HG03039 (cell line): ENCODE results near the gene CACNA1H.

Experiments used
- ATAC-seq: cut with Tn5 transposase; IDR thresholded peaks from one replicate; pipeline ENCODE4 v1.9.1; 2021; ENCODE audit warnings: mild to moderate bottlenecking, moderate library complexity; ENCODE audit not compliant: unreplicated experiment

The CACNA1H gene

DNA sequence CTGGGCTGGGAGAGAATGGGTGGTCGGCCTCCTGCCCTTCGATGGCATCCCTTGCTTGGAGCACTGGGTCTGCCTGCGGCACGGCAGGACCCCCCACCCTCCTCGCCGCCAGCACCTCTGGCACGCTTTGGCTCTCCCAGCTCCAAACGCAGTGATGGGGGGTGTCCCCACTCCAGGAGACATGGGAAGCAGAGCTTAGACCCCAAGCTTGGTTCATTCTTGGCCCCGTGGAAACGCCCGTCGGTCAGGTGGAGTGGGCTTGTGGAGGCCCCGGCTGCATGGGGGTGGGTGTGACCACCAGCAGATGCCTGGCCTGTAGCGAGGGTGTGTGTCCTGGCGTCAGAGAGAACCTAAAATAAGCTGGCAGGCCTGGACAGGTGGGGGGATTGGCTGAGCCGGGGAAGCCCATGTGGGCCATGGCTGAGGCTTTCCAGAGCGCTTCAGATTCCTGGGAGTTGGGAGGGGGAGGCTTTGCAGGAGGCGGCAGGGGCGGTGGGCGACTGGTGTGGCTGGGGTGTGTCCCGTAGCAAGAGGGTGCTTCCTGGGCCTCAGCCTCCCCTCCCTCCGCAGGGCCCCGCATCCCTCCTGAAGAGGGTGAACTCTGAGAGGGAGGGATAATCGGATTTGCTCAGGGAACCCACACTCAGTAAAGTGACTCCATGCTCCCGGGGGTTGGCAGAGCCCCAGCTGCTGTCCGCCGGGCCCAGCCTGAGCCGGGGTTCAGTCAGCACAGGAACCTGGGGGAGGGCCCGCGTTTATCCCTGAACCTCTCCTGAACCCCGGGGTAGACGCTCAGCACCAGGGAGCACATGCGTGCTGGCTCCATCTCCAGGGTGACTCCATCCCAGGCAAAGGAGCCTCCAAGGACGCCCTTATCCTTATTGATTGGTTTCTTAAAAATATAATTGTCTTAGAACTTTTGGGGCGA, 3.4 kb downstream of the CACNA1H start:
- no peak for ATAC-seq

GRCh38 chr16:1156983-1157638, 4.2 kb downstream of the CACNA1H start:
- no peak for ATAC-seq

- no peak for ATAC-seq
These were observed 4.9 kb downstream of the CACNA1H start for GRCh38 chr16:1157639-1158455.

DNA sequence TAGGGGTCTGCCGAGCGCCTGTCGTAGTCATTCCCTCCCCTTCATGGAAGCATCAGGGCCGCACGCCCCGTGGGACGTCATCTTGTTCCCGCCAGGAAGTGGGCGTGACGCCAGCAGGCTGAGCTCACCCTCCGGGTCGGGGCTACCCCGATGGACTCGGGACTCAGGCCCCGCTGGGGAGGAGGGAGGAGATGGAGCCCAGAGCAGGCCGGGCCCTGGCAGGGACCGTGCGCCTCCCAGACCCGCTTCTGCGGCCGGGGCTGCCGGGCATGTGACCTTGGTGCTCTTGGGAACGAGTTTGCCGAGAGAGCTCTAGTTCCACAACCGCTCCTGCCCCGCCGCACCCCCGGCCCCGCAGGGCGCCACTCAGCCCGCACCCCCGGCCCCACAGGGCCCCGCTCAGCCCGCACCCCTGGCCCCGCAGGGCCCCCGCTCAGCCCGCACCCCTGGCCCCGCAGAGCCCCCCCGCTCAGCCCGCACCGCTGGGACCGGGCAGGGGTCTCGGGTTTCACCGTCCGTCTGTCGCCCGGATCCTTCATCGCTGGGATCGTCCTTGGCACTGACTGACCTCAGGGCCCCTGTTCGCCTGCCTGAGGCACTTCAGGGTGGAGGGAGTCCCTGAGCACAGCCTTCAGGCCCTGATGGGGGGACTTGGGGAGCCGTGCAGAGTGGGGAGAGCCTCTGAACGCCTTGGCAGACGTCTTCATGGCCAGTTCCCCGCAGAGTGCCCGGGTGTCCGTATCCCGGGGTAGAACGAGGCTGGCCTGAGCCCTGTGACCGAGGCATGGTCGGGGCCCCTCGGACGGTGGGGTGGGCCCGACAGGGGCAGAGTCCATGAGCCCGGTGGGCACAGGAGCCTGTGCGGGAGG, 5.8 kb downstream of the CACNA1H start:
- ATAC-seq: no peak

- no peak for ATAC-seq
These were observed 6.5 kb downstream of the CACNA1H start for GRCh38 chr16:1159325-1159972.

GRCh38 chr16:1159973-1160772, 7.3 kb downstream of the CACNA1H start:
- no peak for ATAC-seq

DNA sequence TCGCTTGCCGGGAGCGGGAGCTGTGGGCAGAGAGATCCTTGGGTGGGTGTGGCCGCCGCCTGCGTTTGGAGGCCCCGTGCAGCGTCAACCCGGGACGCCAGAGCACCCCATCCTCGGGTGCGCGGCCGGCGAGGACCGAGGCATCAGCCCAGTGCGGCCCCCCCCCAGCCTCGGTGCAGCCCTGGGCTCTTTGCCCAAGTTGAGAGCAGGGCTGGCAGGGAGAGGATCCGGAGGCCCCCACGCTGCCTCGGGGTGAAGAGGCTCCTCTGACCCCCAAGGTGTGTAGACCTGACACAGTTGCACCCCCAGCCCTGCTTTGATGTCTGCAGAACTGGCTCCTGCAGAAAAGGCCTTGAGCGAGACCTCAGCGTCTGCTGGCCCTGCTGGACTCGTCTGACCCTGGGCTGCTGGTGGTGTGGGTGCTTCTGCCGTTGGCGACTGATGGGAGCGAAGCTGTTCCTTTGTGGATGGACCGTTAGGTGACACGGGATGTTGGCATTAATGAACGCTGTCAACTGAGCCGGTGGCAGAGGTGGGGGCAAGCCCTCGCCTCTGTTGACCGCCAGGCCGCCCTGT, 8.0 kb downstream of the CACNA1H start:
- ATAC-seq: no peak

DNA sequence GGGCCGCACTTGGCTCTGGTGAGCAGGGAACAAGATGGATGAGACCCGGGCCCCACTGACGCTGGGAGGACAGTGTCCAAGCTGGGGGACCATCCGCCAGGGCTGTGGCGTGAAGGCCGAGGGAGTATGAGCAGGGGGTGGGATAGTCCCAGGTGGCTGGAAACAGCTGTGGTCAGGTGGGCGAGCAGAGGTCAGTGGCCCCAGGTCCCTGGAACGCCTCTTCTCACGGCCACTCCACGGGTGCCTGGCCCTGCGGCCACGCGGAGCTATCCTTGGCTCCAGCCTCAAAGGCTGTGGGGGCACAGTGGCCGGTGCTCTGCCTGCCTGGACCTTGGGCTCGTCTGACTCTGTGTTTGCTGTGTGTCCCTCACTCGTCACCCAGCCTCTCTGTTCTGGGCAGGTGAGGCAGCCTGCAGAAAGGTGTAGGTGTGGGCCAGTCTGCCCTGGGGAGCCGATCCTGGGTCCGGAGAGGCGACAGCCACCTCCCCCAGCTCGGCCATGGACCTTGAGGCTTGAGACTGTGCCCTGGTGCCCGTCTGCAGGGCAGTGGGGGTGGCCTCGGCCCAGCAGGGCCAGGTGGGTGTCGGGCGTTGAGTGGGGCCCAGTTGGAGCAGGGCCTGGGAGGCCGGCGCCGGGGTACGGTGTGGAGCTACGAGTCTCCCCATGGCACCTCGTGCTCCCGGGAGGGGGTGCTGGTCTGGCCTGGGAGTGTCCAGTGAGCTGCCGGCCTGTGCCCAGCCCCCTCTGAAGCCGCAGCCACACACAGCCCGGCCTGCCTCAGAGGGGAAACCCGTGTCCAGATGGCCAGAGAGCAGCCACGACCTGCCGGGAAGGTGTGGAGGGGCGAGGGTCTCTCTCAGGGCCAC, 10.0 kb downstream of the CACNA1H start:
- no peak for ATAC-seq

DNA sequence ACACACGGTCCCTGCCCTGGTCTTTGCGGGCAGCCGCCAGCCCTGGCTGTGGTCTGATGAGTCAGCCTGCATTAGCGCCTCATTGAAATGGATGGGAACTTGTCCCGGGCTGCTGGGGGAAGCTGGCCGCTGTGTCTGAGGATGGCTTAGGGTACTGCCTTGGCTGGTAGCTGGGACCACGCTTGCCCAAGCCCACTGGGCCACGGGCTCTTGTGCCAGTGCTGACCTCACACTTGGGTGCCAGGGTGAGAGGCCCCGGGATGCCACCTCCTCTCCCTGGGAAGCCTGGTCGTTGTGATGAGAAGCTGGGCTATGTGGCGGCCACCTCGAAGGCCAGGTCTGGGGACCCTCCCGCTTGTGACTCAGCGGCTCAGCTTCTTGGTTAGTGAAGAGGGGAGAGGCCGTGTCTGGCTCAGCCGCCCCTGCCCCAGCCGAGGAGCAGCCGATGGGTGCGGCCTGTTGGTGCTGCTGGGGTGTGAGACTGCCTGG, 10.7 kb downstream of the CACNA1H start:
- ATAC-seq: no peak

GRCh38 chr16:1164382-1164781, 11.5 kb downstream of the CACNA1H start:
- no peak for ATAC-seq

DNA sequence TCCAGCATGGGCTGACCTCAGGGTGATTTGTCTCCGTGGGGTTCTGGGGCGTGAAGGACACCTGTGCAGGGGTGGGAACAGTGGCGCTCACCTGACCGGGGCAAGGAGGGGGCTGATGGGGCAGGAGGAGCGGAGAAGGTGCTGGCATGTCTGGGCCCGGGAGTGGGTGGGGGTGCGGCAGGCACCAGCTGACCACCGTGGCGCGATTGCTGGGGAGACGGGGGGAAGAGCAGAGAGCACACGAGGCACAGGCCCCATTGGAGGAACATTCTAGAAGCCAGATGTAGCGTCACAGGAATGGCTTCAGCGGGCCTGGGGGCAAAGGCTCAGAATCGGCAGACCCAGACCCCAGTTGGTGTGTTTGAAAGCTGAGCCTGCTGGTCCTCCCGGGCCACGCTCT, 12.1 kb downstream of the CACNA1H start:
- ATAC-seq: no peak

- ATAC-seq: no peak
These were observed 12.6 kb downstream of the CACNA1H start for GRCh38 chr16:1165511-1165910.

GRCh38 chr16:1167276-1168107, 14.6 kb downstream of the CACNA1H start:
- ATAC-seq: no peak

- no peak for ATAC-seq
These were observed 15.9 kb downstream of the CACNA1H start for GRCh38 chr16:1168837-1169236.

DNA sequence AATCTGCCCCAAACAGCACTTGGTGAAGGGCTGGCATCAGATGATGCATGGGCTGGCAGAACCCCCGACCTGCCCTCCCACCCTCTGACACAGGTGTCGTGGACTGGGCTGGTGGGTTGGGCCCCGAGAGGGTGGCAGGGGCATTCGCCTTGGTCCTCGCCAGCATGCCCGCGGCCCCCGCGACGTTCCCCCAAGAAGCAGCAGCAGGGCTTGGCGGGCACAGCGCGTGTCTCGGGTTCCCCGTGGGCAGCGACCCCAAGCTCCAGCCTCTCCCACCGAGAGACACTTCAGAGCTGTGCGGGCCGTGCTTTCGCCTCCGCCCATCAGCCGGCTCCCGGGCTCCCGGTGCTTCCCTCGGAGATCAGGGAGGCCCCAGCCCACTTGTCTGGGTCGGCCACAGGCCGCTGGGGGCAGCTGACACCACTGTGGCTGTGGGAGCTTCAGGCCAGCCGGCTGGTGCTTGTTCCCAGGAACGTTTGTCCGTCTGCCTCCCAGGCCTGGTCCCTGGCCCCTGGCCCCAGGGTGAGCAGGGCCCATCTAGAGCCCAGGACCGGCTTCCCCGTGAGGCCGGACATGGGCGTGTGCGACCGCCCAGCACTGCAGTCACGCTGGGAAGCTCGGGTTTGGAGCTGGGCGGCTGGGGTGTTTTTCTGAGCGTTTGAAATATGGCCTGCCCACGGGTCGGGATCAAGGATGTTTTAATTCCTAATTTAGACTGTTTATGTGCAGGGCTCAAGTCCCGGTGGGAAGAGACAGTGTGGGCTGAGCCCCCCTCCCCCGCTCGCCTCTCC, 16.6 kb downstream of the CACNA1H start:
- no peak for ATAC-seq

- no peak for ATAC-seq
These were observed 17.1 kb downstream of the CACNA1H start for GRCh38 chr16:1170076-1170418.
